NT2/D1 (cell line): ENCODE data around the gene SLFN14.
"Not testable (repeated sequence)": the region's sequence is repeated elsewhere in the genome, so short reads cannot be mapped to it uniquely, and the experiment has no call there.

ENCODE experiments used
- DNase-seq: peaks from one replicate; pipeline ENCODE4 v3.0.0-alpha.2; 2011; ENCODE audit warnings: low read depth, low spot score
- H3K27me3 ChIP-seq: 2 replicates; pipeline ENCODE4 v1.6.0; 2011; ENCODE audit warnings: mild to moderate bottlenecking; ENCODE audit not compliant: insufficient read length, insufficient read depth
- H3K36me3 ChIP-seq: 2 replicates; pipeline ENCODE4 v1.6.1; 2011; ENCODE audit warnings: mild to moderate bottlenecking, low read length, mixed read lengths; ENCODE audit not compliant: insufficient read depth, insufficient read length
- H3K4me1 ChIP-seq: 2 replicates; pipeline ENCODE4 v1.5.1; 2011; ENCODE audit not compliant: insufficient read depth, insufficient read length
- H3K4me3 ChIP-seq: 2 replicates; pipeline ENCODE4 v1.5.1; 2011; ENCODE audit warnings: low read depth; ENCODE audit not compliant: insufficient read length
- H3K9ac ChIP-seq: 2 replicates; pipeline ENCODE4 v1.6.0; 2011; ENCODE audit warnings: low read depth; ENCODE audit not compliant: insufficient read length
- H3K9me3 ChIP-seq: 2 replicates; pipeline ENCODE4 v1.5.1; 2011; ENCODE audit warnings: mild to moderate bottlenecking, low read length; ENCODE audit not compliant: insufficient read depth
- SUZ12 ChIP-seq: IDR thresholded peaks from 2 replicates; pipeline ENCODE4 v1.6.1; 2011; ENCODE audit not compliant: insufficient read length, insufficient read depth; ENCODE audit errors: extremely low read depth
- YY1 ChIP-seq: IDR thresholded peaks from 2 replicates; pipeline ENCODE4 v1.6.1; 2011; ENCODE audit not compliant: insufficient read length, insufficient read depth
- ZNF274 ChIP-seq: IDR thresholded peaks from 2 replicates; pipeline ENCODE4 v1.6.1; 2011; ENCODE audit warnings: mild to moderate bottlenecking, low read depth, low read length

The SLFN14 gene

DNA sequence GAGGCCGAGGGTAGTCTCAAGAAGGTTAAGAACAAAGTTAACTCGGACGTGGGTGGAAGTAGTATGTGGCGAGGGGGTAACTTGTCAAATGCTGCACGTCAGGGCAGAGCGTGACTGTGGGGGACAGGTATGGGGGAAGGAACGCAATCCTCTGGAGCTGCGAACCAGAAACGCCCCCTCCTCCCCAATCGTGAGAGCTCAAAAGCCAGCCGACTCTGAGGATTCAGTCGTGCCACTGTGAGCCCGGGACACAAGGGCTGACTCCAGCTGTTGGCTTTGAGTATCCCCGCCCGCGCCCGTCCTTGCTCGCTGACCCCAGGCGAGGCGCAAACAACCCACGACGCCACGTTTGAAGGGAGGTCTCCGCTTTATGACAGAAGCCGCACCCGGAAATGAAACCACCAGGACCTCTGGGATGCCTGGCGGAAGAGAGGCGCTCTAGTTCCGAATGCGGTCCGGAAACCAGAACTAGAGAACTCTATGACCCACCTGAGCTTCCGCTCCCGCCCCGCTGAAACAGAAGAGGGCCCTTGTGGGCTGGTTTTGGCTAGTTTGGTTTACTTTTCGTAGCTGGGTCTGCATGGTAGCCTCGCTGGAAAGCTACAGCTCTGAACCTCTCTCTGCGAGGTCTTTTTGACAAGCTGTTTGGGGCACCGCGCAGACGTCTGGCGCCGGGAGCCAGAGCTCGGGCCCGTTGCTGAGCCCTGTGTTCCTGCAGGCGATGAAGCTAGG, 17.7 kb upstream of the SLFN14 start, which contains the start of gene PEX12:
PEX12 (minus strand) TSS at position 375 of the 732 bp plus-strand sequence. CDS start 550 bp downstream, outside the sequence.
- no peaks in the 10 kb centered on the region for H3K27me3 ChIP-seq
- peak; percentile 39 for DNase-seq
- peak within 1 kb of the TSS; percentile 88 for H3K9ac ChIP-seq
- H3K4me3 ChIP-seq, result peak within 1 kb of the TSS; percentile 92
- no peaks in the 10 kb centered on the region for H3K4me1 ChIP-seq
- peaks cover 15% of the 10 kb centered on the region for H3K36me3 ChIP-seq
- H3K9me3 ChIP-seq, result no peaks in the 10 kb centered on the region
- no peak for TF ChIP-seq YY1
- TF ChIP-seq SUZ12, result no peak
- no peak for TF ChIP-seq ZNF274

DNA sequence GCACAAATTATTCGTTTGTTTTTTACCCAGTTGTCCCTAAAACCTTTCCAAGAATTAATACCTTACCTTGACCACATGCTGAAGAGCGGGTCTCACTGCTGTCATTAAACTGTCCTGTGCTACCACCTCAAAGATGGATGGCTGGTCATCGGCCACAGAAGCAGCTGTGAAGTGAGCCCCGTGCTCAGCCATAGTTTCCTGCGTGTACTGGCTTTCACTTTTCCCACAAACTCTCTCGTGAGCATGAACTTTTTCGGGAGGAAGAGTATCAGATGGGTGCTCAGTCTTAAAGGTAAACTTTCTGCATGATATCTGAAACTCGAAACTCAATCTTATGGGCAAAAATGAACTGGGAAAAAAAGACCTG, 17.2 kb upstream of the SLFN14 start:
- H3K4me1 ChIP-seq, result no peaks in the 10 kb centered on the region
- H3K36me3 ChIP-seq, result peaks cover 15% of the 10 kb centered on the region
- peak overlapping the region; percentile 92 for H3K4me3 ChIP-seq
- no peak for DNase-seq
- H3K9me3 ChIP-seq, result no peaks in the 10 kb centered on the region
- H3K9ac ChIP-seq, result peak overlapping the region; percentile 88
- TF ChIP-seq YY1 (no peak), ZNF274 (no peak), SUZ12 (no peak)
- no peaks in the 10 kb centered on the region for H3K27me3 ChIP-seq

- no peak for TF ChIP-seq YY1
- TF ChIP-seq ZNF274, result no peak
- no peak for TF ChIP-seq SUZ12
- no peaks in the 10 kb centered on the region for H3K9me3 ChIP-seq
- no peaks in the 10 kb centered on the region for H3K27me3 ChIP-seq
- no peaks in the 10 kb centered on the region for H3K4me1 ChIP-seq
- H3K9ac ChIP-seq, result no peak overlapping the region
- DNase-seq, result no peak
- H3K36me3 ChIP-seq, result peaks cover 15% of the 10 kb centered on the region
- H3K4me3 ChIP-seq, result no peak overlapping the region
Observed at GRCh38 chr17:35575759-35576158, 15.1 kb upstream of the SLFN14 start.

DNA sequence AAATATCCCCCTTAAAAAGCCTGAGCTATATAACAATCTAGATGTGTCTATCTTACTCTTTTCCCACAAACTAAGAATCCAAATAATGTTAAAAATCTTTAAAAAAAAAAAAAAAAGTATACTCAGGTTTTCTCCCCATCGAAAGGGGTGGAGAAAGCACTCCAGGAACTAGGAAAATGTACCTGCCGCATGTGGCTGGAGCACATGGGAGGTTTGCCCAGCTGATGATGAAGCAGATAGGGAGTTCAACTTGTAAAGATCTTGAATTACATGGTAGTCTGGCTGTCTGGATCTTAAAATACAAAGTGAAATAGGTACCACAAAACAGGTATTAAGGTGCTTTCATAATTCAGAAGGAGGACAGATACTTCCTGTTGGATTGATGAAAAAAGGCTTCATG, 8.8 kb upstream of the SLFN14 start:
- no peak for DNase-seq
- H3K4me1 ChIP-seq, result no peaks in the 10 kb centered on the region
- peaks cover 4% of the 10 kb centered on the region for H3K36me3 ChIP-seq
- H3K9ac ChIP-seq, result no peak overlapping the region
- H3K4me3 ChIP-seq, result peak overlapping the region; percentile 92
- no peak for TF ChIP-seq ZNF274
- no peak for TF ChIP-seq YY1
- no peak for TF ChIP-seq SUZ12
- no peaks in the 10 kb centered on the region for H3K27me3 ChIP-seq
- no peaks in the 10 kb centered on the region for H3K9me3 ChIP-seq

GRCh38 chr17:35568561-35568960, 7.9 kb upstream of the SLFN14 start:
- no peaks in the 10 kb centered on the region for H3K4me1 ChIP-seq
- H3K9ac ChIP-seq, result peak overlapping the region; percentile 83
- H3K9me3 ChIP-seq, result no peaks in the 10 kb centered on the region
- DNase-seq, result no peak
- no peaks in the 10 kb centered on the region for H3K36me3 ChIP-seq
- no peaks in the 10 kb centered on the region for H3K27me3 ChIP-seq
- TF ChIP-seq YY1, result no peak
- TF ChIP-seq ZNF274, result no peak
- TF ChIP-seq SUZ12, result no peak
- H3K4me3 ChIP-seq, result peak overlapping the region; percentile 92

DNA sequence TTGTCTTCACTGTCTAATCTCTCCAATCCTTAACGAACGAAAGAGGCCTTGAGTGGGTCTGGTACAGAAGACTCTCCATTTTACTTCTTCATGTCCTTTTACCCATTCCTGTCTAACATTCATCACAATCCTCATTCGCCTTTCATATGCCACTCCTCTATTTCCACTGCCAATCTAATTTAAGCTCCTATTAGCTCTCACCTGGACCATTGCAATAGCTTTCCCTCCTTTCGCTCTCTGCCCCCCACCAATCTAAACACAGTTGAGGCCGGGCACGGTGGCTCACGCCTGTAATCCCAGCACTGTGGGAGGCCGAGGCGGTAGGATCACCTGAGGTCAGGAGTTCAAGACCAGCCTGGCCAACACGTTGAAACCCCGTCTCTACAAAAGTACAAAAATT, 6.3 kb upstream of the SLFN14 start:
- H3K9me3 ChIP-seq, result no peaks in the 10 kb centered on the region
- H3K27me3 ChIP-seq, result no peaks in the 10 kb centered on the region
- no peak overlapping the region for H3K9ac ChIP-seq
- TF ChIP-seq ZNF274 (no peak), SUZ12 (no peak)
- H3K36me3 ChIP-seq, result no peaks in the 10 kb centered on the region
- H3K4me3 ChIP-seq, result peak overlapping the region; percentile 18
- no peak for DNase-seq
- no peaks in the 10 kb centered on the region for H3K4me1 ChIP-seq

DNA sequence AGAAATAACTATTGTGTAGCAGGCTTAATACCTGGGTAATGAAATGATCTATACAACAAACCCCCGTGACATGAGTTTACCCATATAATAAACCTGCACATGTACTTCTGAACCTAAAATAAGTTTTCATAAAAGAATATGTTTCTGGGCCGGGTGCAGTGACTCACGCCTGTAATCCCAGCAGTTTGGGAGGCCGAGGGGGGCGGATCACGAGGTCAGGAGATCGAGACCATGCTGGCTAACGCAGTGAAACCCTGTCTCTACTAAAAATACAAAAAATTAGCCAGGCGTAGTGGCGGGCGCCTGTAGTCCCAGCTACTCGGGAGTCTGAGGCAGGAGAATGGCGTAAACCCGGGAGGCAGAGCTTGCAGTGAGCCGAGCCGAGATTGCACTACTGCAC, 2.6 kb upstream of the SLFN14 start:
- H3K27me3 ChIP-seq, DNase-seq, H3K4me3 ChIP-seq, H3K9ac ChIP-seq, H3K36me3 ChIP-seq, H3K9me3 ChIP-seq, H3K4me1 ChIP-seq: not testable (repeated sequence)
